Measurements from ENCODE around the gene ABCF3. TPM values are rescaled to one million over a fixed set of nuclear protein-coding genes. Genes with fewer than 3 reads are reported as not detected.

The ABCF3 gene
- total and polyA plus RNA-seq, 2 of the 13 experiments (the other 11 are each of a cell fraction or from before 2014, with no cell fraction given) = 38.8 to 46.5 TPM

- no peak for TF ChIP-seq ATM (IDR thresholded peaks at IDR 0.05; ENCODE audit: borderline replicate concordance)
- TF ChIP-seq GTF2F1 (IDR thresholded peaks at IDR 0.05; ENCODE audit: low read length) = no peak
- no peak for TF ChIP-seq ZNF790 (CRISPR knock-in tag; IDR thresholded peaks at IDR 0.05; ENCODE audit: borderline replicate concordance)
- peak; percentile 63; the same call in 1 of the 2 replicates for TF ChIP-seq ZNF713 (CRISPR knock-in tag; IDR thresholded peaks at IDR 0.05)
- no peak for TF ChIP-seq EED (CRISPR knock-in tag; IDR thresholded peaks at IDR 0.05)
- TF ChIP-seq KDM6A (CRISPR knock-in tag; IDR thresholded peaks at IDR 0.05; ENCODE audit: low read depth) = no peak; the same call in none of the 2 replicates
- no peak for TF ChIP-seq ATF5 (CRISPR knock-in tag; IDR thresholded peaks at IDR 0.05; ENCODE audit: low read depth)
- TF ChIP-seq HNRNPUL1 (IDR thresholded peaks at IDR 0.05; ENCODE audit: low read depth, low read length) = no peak
- TF ChIP-seq MEF2D (CRISPR knock-in tag; IDR thresholded peaks at IDR 0.05) = 0 out of 2 replicates have a peak, but pooled peaks have one; percentile 37
- TF ChIP-seq TRIM22 (IDR thresholded peaks at IDR 0.05) = no peak
- TF ChIP-seq SCMH1 (CRISPR knock-in tag; IDR thresholded peaks at IDR 0.05; ENCODE audit: borderline replicate concordance) = no peak
- peak; percentile 96 for TF ChIP-seq ZNF687 (CRISPR knock-in tag; IDR thresholded peaks at IDR 0.05)
- TF ChIP-seq MYC (CRISPR knock-in tag; IDR thresholded peaks at IDR 0.05; ENCODE audit: borderline replicate concordance) = peak; percentile 83
- peak; percentile 84 for TF ChIP-seq ZNF503 (CRISPR knock-in tag; IDR thresholded peaks at IDR 0.05)
- TF ChIP-seq ZNF260 (CRISPR knock-in tag; IDR thresholded peaks at IDR 0.05; ENCODE audit: borderline replicate concordance, low read depth) = peak; percentile 85; the same call in 1 of the 2 replicates
- no peak for TF ChIP-seq MLXIP (CRISPR knock-in tag; IDR thresholded peaks at IDR 0.05; ENCODE audit: borderline replicate concordance)
- TF ChIP-seq RAD51 (IDR thresholded peaks at IDR 0.05; ENCODE audit: borderline replicate concordance) = no peak
- TF ChIP-seq ZNF530 (CRISPR knock-in tag; IDR thresholded peaks at IDR 0.05; ENCODE audit: low read depth) = no peak
Observed at GRCh38 chr3:184241447-184242296, 55.7 kb downstream of the ABCF3 start (continued).

Measured in HepG2 (cell line).